ENCODE results near the gene CPS1.

- TF ChIP-seq CTCF (conservative IDR thresholded peaks at IDR 0.05; ENCODE audit: low read depth in 2 of 2): no peak
- TF ChIP-seq JUNB (IDR thresholded peaks at IDR 0.05; ENCODE audit: unreplicated experiment): no peak
- no peak for TF ChIP-seq POLR2AphosphoS5 (IDR thresholded peaks at IDR 0.05; ENCODE audit: low read depth)
- TF ChIP-seq ETS1 (IDR thresholded peaks at IDR 0.05): no peak
- no peak for TF ChIP-seq REST (IDR thresholded peaks at IDR 0.05; ENCODE audit: unreplicated experiment)
- TF ChIP-seq NANOG (IDR thresholded peaks at IDR 0.05; ENCODE audit: borderline replicate concordance): no peak
- TF ChIP-seq EZH2 (IDR thresholded peaks at IDR 0.05; ENCODE audit: low read depth, unreplicated experiment): no peak
- no peak for TF ChIP-seq CREB1 (CRISPR knock-in tag; IDR thresholded peaks at IDR 0.05; ENCODE audit: low read depth)
Measured at GRCh38 chr2:210662560-210662959, 106.2 kb downstream of the CPS1 start.
